Omental fat pad (tissue), 4 donors: ENCODE data around the gene HMCN2. TPM values are rescaled to one million over a fixed set of nuclear protein-coding genes. Genes with fewer than 3 reads are reported as not detected.

ENCODE experiments used
- ATAC-seq: fragments of 150-250 bp; one replicate; pipeline ENCODE4 v1.9.1; 2016; ENCODE audit warnings: mild to moderate bottlenecking, moderate library complexity; ENCODE audit not compliant: low FRiP score
- DNase-seq: peaks from one replicate; pipeline ENCODE4 v3.0.0-alpha.2; 2019; ENCODE audit warnings: low spot score
- total RNA-seq, 4 donors: library from RNA; depleted of rRNA; stranded (reverse); fragments of >200 nt; gene quantifications; one replicate each; pipeline ENCODE4 v1.1.0, GENCODE V29; 2016
- TF ChIP-seq, protein P1 (sequence below), 3 donors: fragments of 450-650 bp; IDR thresholded peaks; one replicate each; pipeline ENCODE4 v1.5.1; 2016 to 2017; ENCODE audit warnings: antibody characterized with exemption in 3 of 3, mild to moderate bottlenecking in 3 of 3, moderate library complexity in 2 of 3

Gene HMCN2, protein sequence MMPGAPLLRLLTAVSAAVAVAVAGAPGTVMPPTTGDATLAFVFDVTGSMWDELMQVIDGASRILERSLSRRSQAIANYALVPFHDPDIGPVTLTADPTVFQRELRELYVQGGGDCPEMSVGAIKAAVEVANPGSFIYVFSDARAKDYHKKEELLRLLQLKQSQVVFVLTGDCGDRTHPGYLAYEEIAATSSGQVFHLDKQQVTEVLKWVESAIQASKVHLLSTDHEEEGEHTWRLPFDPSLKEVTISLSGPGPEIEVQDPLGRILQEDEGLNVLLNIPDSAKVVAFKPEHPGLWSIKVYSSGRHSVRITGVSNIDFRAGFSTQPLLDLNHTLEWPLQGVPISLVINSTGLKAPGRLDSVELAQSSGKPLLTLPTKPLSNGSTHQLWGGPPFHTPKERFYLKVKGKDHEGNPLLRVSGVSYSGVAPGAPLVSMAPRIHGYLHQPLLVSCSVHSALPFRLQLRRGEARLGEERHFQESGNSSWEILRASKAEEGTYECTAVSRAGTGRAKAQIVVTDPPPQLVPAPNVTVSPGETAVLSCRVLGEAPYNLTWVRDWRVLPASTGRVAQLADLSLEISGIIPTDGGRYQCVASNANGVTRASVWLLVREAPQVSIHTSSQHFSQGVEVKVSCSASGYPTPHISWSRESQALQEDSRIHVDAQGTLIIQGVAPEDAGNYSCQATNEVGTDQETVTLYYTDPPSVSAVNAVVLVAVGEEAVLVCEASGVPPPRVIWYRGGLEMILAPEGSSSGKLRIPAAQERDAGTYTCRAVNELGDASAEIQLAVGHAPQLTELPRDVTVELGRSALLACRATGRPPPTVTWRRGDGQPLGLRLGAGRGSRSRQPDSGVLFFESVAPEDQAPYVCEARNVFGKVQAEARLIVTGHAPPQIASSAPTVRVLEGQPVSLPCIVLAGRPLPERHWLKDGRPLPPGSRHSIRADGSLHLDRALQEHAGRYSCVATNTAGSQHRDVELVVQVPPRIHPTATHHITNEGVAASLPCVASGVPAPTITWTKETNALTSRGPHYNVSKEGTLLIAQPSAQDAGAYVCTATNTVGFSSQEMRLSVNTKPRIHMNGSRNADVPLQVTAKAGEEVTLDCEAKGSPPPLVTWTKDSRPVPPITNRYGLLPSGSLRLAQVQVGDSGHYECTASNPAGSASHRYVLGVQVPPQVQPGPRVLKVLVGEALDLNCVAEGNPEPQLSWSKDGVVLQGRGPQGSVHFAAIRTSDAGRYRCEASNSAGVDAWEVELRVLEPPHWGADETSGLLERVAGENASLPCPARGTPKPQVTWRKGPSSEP (N-terminal part only)
- total RNA-seq, result 1 to 10 TPM in 1 of 4 donors, under 1 TPM in 3; 0.19 to 5.8 (median 0.75) TPM

DNA sequence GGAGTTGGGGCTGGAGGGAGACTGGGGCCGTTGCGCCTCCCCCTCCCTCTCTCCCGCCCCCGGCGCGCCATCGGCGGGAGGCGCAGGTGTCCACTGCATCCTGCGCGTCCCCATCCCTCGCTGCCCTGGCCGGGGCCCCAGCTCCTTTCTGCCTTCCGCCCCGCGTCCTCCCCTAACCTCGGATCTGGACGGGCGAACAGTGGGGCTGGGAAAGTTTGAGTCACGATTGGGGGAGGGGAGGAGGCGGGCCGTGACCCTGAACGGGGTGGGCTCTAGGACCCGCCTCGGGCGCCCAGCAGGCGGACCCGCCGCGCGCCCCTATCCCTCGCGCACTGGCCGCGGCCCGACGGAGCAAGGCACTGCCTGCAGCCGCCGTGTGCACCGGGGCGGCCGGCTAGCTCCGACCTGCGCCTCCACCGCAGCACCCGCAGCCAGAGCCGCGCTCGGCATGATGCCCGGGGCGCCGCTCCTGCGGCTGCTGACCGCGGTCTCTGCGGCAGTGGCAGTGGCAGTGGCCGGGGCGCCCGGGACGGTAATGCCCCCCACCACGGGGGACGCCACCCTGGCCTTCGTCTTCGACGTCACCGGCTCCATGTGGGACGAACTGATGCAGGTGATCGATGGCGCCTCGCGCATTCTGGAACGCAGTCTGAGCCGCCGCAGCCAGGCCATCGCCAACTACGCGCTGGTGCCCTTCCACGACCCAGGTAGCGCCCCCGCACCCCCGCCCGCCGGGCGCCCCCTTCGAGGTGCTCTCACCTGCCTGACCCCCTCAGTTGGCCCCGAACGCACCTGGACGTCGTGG is at the start of gene HMCN2:
Gene HMCN2 (plus strand): TSS at position 330 of the 805 bp plus-strand sequence. CDS start 119 bp downstream, at position 449.
- ATAC-seq (no peak), DNase-seq (no peak)
- TF ChIP-seq, protein P1, sequence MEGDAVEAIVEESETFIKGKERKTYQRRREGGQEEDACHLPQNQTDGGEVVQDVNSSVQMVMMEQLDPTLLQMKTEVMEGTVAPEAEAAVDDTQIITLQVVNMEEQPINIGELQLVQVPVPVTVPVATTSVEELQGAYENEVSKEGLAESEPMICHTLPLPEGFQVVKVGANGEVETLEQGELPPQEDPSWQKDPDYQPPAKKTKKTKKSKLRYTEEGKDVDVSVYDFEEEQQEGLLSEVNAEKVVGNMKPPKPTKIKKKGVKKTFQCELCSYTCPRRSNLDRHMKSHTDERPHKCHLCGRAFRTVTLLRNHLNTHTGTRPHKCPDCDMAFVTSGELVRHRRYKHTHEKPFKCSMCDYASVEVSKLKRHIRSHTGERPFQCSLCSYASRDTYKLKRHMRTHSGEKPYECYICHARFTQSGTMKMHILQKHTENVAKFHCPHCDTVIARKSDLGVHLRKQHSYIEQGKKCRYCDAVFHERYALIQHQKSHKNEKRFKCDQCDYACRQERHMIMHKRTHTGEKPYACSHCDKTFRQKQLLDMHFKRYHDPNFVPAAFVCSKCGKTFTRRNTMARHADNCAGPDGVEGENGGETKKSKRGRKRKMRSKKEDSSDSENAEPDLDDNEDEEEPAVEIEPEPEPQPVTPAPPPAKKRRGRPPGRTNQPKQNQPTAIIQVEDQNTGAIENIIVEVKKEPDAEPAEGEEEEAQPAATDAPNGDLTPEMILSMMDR (IDR thresholded peaks at IDR 0.05), result no peak

DNA sequence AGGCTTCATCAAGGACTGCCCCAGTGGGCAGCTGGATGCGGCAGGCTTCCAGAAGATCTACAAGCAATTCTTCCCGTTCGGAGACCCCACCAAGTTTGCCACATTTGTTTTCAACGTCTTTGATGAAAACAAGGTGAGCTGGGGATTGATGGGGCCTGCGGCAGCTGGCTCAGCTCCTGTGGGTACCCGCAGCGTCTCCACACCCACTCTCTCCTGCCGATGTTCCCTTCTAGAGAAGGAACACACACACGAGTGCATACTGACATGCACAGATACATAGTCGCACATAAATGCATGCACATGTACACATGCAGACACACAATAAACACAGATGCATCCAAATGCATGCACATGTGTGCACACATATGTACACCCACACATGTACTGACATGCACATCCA is 47.7 kb upstream of the HMCN2 start:
- DNase-seq, result no peak
- ATAC-seq, result no peak
- TF ChIP-seq, protein P1 (IDR thresholded peaks at IDR 0.05), result no peak

DNA sequence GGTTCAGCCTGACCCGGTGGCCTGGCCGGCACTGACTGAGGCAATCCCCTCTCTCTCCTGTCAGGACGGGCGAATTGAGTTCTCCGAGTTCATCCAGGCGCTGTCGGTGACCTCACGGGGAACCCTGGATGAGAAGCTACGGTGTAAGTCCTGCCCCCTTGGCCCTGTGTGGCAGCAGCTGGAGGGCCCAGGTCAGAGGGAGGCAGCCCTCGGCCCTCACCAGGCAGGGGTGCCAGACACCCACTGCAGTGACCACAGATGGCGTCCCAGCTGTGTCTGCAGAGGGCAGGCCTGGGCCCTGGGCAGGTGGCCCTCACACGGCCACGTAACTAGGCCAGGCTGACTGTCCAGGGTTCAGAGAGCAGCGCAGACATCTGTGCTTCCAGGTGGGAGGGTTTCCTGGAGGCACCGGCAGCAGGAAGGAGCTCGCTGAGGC is 45.9 kb upstream of the HMCN2 start:
- DNase-seq (no peak), ATAC-seq (no peak)
- TF ChIP-seq, protein P1 (IDR thresholded peaks at IDR 0.05), result no peak

DNA sequence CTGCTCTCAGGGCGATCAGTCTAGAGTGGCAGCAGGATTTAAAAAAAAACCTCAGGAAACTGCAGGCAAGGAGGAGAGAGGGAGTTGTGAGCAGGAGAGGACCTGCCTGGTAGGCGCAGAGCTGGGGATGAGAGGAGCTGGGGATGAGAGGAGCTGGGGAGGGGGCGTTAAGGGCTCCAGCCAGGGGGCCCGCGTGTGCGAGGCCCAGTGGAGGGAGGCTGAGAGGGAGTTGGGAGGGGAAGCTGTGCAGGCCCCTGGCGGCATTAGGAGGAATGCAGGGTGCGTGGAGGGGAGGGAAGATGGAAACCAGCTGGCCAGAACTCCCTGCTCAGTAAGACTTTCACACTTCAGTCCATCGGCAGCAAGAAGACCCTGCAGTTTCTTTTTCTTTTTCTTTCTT is 45.2 kb upstream of the HMCN2 start:
- ATAC-seq, result no peak
- no peak for DNase-seq

DNA sequence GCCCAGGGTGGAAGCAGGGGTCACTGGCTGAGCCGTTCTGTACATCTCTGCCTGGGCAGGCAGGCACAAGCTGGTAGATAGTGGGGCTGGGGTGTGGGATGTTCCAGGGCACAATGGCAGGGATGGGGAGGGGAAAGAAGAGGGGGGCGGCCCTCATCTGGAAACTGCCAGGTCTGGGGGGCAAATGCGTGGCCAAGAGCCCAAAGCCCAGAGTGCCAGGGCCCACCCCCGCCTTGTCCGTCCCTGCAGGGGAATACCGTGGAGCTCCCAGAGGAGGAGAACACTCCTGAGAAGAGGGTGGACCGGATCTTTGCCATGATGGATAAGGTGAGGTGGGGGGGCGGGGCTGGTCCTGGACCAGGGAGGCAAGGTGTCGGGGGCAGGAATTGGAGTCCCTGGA is 42.7 kb upstream of the HMCN2 start:
- ATAC-seq, result no peak
- TF ChIP-seq, protein P1 (IDR thresholded peaks at IDR 0.05), result no peak
- no peak for DNase-seq

More for the DNA sequence above, 45.2 kb upstream of the HMCN2 start:
- TF ChIP-seq, protein P1 (IDR thresholded peaks at IDR 0.05), result no peak

DNA sequence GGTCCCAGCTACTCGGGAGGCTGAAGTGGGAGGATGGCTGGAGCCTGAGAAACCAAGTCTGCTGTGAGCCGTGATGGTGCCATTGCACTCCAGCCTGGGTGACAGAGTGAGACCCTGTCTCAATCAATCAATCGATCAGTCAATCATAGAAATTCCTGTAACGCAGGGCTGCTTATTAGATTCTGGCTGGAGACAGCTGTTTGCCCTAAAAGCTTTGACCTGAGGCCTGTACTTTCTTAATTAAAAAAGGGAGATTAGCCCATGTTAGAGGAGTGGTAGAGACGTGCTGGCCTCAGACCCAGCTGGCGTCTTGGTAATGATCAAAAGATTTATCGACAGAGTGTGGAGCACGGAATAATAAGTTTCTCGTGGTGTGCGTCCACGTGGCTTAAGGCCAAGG is 40.5 kb upstream of the HMCN2 start:
- no peak for DNase-seq
- TF ChIP-seq, protein P1 (IDR thresholded peaks at IDR 0.05), result no peak
- ATAC-seq, result no peak
